GM12873 (cell line): ENCODE data around the gene NAA10.
A peak's percentile ranks its signal among the peaks of the same experiment; 100 is the strongest.

ENCODE experiments used
- TF ChIP-seq, protein P1 (sequence below): IDR thresholded peaks from 2 replicates; pipeline ENCODE4 v1.5.1; 2012; ENCODE audit warnings: low read depth, mild to moderate bottlenecking, moderate library complexity, low read length, control low read depth; ENCODE audit not compliant: insufficient read depth; ENCODE audit errors: missing control alignments

NAA10 gene

DNA sequence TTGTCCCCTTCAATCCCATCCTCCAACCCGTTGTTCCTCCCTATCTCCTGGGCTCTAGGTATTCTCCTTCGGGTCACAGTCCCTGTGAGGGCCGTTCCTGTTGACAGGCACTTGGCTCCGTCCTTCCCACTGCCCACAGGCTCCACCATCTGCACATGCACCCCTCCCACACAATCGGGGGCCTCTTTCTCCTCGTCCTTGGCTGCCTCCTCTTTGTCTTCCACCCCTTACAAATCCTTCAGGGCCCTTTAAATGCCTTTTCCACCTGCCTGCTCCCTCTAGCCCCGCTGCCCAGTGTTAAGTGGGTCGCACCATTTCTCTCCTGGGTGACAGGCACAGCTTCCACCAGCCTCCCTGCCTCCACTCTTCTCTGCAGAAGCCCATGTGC is 33.1 kb downstream of the NAA10 start:
- TF ChIP-seq, protein P1, sequence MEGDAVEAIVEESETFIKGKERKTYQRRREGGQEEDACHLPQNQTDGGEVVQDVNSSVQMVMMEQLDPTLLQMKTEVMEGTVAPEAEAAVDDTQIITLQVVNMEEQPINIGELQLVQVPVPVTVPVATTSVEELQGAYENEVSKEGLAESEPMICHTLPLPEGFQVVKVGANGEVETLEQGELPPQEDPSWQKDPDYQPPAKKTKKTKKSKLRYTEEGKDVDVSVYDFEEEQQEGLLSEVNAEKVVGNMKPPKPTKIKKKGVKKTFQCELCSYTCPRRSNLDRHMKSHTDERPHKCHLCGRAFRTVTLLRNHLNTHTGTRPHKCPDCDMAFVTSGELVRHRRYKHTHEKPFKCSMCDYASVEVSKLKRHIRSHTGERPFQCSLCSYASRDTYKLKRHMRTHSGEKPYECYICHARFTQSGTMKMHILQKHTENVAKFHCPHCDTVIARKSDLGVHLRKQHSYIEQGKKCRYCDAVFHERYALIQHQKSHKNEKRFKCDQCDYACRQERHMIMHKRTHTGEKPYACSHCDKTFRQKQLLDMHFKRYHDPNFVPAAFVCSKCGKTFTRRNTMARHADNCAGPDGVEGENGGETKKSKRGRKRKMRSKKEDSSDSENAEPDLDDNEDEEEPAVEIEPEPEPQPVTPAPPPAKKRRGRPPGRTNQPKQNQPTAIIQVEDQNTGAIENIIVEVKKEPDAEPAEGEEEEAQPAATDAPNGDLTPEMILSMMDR, result no peak

DNA sequence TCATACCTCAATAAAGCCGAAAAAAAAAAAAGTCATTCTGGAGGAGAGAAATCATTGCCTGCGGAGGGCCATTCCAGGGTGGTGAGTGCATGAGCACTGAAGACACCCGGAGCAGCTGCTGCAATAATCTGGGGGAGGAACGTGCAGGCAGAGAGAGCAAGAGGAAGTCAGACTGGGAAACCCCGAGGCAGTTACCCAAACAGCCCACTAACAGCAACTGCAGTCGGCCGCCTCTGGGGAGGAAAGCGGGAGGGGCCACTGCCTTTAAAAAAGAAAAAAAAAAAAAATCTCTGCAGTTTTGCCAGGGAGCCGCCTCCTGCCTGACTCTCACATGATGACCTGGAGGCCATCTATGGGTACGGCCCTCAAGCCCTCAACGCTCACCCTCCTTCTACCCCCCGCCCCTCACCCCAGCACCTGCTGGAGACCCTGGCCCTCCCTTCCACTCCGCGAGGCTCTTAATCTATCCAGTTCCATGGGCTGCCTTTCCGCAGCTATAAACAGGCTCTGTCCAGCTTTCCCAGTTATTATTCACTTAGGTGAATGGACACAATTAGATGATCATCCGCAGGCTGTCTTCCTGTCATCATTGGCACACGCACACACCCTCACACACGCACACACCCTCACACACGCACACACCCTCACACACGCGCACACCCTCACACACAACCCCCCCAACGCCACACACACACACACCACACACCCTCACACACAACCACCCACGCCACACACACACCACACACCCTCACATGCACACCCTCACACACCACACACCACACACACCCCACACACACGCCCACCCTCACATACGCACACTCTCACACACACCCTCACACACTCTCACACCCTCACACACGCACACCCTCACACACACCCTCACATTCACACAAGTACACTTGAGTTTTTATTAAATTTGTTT is 33.7 kb downstream of the NAA10 start:
- TF ChIP-seq, protein P1, result peak; percentile 11

DNA sequence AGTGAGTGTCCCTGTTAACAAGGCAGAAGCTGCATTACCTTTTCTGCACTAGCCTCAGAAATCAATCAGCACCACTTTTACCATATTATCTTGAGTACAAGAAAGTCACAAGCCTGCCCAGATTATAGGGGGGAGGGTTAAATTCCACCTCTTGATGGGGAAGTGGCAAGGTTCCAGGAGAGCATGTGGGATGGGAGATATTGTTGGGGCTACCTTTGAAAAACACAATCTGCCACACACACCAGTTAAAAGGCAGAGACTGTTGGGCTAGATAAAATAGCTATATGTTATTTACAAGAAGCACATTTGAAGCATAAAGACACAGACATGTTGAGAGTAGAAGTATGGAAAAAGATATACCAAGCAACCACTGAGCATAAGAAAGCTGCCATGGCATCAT is 36.9 kb downstream of the NAA10 start:
- TF ChIP-seq, protein P1, result no peak

DNA sequence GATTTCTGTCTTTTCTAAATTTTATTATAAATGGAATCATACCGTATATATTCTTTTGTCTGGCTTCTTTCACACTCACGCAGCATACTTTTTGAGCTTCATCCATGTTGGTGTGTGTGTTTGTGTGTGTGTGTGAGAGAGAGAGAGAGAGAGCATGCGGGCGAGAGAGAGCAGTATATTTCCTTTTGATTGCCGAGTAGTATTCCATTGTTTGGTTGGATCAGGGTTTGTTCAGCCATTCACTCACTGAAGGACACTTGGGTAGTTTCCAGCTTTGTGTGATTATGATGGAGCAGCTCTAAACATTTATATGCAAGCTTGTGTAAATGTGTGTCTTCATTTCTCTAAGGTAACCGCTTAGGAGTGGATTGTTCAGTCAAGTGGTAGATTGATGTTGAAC is 45.7 kb downstream of the NAA10 start:
- TF ChIP-seq, protein P1, result no peak

DNA sequence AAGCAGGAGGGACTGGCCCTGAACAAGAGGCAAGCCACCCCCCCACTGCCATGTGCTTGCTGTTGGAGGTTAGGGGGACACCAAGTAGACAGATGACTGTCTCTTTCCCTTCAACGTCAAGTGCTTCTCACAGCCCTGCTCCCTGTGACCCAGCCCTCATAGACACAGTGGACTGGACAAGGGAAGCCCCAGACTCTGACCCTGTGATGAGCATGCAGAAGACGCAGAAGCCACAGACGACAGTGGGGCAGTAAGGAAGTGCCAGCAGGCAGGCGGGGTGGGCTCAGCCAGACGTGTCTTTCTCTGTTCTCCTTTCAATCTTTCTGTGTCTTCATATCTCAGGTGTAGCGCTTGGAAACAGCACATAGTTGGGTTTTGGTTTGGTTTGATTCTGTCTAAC is 46.5 kb downstream of the NAA10 start:
- TF ChIP-seq, protein P1, result no peak

DNA sequence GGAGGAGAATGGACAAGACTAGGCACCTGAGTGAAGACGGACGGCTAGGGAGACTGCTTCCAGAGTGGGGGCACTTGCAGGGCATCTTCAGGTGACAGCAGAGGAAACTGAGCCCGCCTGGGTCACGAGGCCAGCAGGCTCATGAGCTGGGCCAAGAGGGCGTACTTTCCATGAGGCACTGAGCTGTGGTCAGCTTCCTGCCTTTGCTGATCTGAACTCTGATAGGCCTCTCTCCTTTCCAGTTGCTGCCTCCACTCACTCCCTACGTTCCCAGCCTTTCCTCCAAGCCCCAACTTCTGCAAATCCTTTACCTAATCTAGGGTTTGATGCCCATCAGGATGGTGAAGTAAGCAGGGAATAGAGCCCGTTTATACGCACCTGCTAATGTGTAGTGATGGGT is 47.5 kb downstream of the NAA10 start:
- TF ChIP-seq, protein P1, result no peak

DNA sequence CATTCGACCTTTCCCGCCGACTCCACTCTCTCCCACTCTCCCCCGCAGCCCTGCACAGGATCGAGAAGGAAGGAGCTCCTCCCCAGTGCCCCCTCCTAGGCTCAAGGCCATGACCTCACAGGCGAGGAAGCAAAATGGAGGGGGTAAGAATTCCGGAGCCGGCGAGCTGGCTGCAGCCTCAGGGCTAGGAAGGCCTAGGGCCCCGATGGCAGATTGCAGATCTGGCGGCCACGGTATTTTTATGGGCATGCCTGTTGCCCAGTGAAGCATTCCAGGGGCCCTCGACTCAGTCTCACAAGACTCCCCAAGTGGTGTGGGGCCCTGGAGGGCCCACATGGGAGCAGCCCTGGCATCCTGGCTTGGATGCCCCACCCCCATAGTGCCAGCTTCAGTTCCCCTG is 47.9 kb downstream of the NAA10 start:
- TF ChIP-seq, protein P1, result no peak
